Stimulated activated CD8-positive, alpha-beta memory T cell treated with anti-CD3 and anti-CD28 coated beads, Interleukin-12 subunit alpha, Interleukin-12 subunit beta, amount 100 ng/mL, for 24 hours (primary cell): ENCODE results near the gene KRT3.
"Not testable (repeated sequence)": the region's sequence is repeated elsewhere in the genome, so short reads cannot be mapped to it uniquely, and the experiment has no call there.

Experiments used
- DNase-seq: peaks from one replicate; pipeline ENCODE4 v3.0.0-alpha.2; 2020; ENCODE audit errors: extremely low read depth

Gene KRT3

DNA sequence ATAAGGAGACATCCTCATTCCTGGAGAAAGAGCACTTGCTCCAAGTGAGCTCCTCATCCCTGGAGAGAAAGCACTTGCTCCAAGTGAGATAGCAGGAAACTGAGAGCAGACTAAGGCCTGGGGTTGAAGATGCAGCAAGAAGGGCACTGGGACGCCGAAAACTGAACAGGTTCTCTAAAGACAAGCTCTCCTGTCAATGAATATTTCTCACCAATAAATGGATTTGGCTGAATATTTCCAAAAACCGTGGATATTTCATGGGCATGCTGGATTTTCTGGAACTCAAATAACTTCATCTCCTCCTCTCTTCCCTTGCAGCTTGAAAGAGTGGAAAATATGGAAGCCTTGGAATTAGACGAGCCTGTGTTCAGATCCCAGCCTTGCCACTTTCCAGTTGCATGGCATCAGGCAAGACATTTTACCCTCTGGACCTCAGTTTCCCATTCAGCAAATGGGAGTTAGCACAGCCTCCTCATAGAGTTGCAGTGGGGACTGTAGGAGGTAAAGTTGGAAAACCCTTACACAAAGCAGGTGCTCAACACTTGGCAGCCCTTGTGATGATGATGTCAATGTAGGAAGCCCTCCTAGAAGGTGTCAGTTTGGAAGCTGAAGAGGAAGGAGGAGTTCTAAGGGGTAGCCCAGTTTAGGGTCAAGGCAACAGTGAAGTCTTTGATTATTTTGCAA is 14.4 kb downstream of the KRT3 start:
- no peak for DNase-seq

GRCh38 chr12:52779914-52780313 is 16.0 kb downstream of the KRT3 start:
- DNase-seq, result no peak

GRCh38 chr12:52778833-52779232 is 17.1 kb downstream of the KRT3 start:
- DNase-seq, result no peak

DNA sequence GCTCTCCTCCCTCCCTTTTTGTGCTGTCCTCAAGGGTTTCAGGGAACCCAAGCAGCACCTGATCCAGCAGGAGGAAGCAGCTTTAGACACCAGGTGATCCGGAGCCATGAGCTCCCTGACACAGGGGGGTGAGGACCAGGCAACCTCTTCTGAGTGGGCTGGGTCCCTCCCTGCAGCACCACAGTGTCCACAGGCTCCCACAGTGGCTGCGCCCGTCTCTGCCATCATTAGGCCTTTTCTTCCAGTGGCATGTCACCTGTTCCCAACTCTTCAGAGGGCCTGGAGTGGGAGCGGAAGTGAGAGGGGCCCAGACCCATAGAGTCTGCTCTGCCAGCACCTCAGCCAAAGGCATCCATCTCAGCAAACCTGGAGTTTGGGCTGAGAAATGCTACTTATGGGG is 18.4 kb downstream of the KRT3 start:
- DNase-seq, result no peak

- no peak for DNase-seq
Measured at GRCh38 chr12:52776913-52777395, 19.0 kb downstream of the KRT3 start, which contains the start of gene KRT76. TSS of gene KRT76 (minus strand) at chr12:52777345. CDS start at chr12:52777291, 54 bp downstream.

DNA sequence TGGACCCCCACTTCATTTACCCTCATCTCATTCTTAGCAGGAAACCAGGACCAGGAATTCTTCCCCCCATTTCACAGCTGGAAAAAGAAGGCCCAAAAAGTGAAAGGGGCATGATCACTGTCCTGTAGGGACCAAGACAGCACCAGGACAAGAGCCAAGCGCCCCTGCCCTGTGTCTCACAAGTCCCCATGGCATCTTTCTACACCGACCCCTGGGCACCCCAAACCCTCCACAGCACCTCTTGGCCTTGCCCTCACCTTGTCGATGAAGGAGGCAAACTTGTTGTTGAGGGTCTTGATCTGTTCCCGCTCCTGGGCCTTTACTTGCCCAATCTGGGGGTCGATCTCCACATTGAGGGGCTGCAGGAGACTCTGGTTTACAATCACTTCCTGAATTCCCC is 19.5 kb downstream of the KRT3 start:
- DNase-seq, result no peak

GRCh38 chr12:52774629-52775250 is 21.2 kb downstream of the KRT3 start:
- no peak for DNase-seq

- DNase-seq, result no peak
Measured at GRCh38 chr12:52772772-52773171, 23.1 kb downstream of the KRT3 start.

DNA sequence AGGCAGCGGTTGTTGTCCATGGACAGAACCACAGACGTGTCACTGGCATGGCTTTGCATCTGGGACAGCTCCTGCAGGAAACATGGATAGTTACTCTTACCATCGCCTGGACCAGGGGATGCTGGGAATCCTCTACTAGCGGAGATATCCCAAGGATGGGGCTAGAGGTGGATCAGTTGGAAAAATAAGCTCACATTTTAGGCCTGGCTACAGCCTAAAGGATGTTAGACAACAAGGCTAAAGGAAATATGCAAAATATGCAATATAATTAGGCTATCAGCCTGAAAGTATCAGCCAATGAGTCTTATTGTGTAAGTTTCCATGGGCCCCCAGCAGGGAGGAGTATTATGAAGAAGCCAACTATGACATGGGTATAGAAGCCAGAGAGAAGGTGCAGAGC is 23.7 kb downstream of the KRT3 start:
- no peak for DNase-seq

DNA sequence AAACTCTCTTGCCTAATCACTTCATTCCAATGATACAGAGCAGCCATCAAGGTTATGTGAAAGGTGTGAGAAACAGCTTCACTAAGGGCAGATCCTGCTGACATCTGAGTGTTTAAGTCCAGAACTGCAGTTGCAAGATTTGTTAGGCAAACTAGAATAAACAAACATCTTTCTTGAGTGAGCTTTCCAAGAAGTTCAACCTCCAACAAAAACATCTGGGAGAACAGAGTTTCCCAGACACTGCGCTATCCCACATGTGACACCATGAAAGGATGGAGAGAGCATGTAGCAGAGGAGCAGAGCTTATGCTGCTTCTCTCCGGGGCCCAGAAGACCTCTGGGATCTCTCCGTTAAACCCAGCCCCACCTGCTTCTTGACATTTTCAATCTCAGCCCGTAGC is 24.4 kb downstream of the KRT3 start:
- no peak for DNase-seq

- DNase-seq, result no peak
Measured at GRCh38 chr12:52771088-52771487, 24.8 kb downstream of the KRT3 start.

- no peak for DNase-seq
Measured at GRCh38 chr12:52769946-52770345, 26.0 kb downstream of the KRT3 start.

DNA sequence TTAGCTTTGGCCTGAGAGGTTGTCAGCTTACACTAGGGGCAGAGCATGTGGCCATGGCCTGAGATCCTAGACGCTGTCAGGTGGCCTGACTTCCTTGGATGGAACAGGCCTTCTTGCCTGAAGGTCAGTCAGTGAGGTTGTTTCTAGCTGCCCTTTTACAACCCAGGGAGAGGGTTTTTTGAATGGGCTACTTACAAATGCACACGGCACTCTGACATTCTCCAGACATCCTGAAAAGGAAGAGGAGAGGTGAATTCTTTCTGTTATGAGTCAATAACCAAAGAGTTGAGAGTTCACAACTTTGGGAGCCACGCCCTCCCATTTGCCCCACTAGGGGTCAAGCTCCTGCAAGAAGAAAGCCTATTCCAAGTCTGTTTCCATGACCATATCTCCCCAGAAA is 26.6 kb downstream of the KRT3 start:
- DNase-seq, result no peak

DNA sequence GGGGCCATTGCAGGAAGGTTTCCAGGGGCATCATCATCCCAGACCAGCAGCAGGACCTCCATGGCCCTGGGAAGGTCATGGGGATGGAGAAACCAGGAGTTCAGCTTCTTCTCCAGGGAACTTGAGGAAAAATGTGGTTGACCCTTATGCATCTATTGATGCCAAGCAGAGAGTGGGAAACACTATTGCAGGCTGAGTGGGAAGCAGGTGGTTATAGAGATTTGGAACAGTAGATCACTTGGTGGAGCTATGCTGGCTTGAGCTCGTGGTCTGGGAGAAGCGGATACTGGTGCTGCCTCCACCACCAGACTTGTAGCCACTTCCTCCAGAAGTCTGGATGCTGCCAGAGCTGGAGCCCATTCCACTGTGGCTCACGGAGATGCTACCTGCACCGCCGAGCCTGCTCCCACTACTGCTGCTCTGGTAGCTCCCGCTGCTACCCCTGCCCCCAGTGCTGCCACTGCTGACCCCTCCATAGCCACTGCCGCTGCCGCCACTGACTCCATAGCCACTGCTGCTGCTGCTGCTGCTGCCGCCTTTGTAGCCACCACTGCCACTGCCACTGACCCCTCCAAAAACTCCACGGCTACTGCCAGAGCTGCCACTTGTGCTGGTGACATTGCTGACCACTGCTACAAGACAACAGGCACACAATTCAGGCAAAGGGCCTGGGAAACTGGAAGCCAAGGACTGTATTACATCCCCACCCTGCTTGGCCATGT is 27.3 kb downstream of the KRT3 start:
- DNase-seq, result no peak

DNA sequence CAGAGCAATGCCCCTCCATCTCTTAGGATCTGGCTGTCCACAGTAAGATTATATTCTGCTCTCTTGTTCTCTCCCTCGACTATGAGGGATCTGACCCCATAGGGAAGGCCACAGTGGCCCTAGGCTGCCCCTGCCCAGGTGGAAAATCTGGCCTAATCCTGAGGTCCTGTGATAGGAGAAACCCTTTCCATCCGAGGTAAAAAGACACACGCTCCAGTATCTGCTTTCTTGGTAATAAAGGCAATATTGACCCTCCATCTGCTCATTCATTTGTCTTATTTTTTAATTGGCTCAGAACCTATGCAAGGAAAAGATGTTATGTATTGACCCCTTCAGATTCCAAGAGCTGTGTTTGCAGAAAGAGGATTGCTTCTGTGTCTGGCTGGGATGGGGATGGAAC is 28.5 kb downstream of the KRT3 start:
- DNase-seq, result no peak

- no peak for DNase-seq
Measured at GRCh38 chr12:52767020-52767379, 28.9 kb downstream of the KRT3 start.

- no peak for DNase-seq
Measured at GRCh38 chr12:52766351-52767019, 29.4 kb downstream of the KRT3 start.

GRCh38 chr12:52765702-52766101 is 30.2 kb downstream of the KRT3 start:
- no peak for DNase-seq

DNA sequence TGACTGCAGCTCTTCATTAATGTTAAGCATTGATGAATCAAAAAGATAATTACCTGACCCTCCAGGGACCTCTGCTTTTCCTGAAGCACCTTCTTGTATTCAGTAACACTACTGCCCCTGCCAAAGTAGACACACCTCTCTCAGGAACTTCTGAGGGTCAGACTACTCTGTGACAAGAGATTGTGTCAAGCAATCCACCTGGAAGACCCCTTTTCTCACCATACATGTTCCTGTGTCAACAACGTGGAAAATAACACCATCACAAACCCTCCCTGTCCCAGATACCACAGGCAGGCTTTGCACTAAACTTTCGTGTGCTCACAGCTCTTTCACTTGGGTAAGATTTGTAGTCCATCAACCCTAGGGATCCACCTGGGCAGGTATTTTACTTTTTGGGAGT is 31.9 kb downstream of the KRT3 start:
- no peak for DNase-seq

GRCh38 chr12:52763036-52763659 is 32.8 kb downstream of the KRT3 start:
- no peak for DNase-seq

DNA sequence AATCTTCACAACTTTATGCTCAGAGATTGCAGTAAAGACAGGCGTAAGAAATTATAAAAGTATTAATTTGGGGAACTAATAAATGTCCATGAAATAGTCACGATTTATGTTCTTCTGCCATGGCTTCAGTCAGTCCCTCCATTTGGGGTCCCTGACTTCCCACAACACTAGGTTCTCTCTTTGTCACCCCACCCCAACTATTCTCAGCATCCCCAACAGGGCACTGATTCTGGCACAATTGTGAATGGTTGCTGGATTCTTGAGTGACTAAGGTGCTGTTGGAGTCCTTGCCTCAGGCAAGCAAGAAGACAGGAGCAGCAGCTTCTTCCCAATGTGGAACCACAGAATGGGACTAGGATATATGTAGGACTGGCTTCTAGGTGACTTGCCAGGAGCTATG is 34.1 kb downstream of the KRT3 start:
- no peak for DNase-seq

- DNase-seq, result not testable (repeated sequence)
Measured at GRCh38 chr12:52761218-52761617, 34.7 kb downstream of the KRT3 start.
